ENCODE results near the gene TSHZ3.

Gene TSHZ3

GRCh38 chr19:31319465-31319864 is 29.8 kb downstream of the TSHZ3 start:
- TF ChIP-seq REST (IDR thresholded peaks at IDR 0.05; ENCODE audit: insufficient read depth in 1 of 2, low read depth in 2 of 2, low read length in 2 of 2): no peak
- TF ChIP-seq SIN3A (IDR thresholded peaks at IDR 0.05; ENCODE audit: borderline replicate concordance, insufficient read depth, low read length): no peak
- no peak for TF ChIP-seq POLR2AphosphoS5 (IDR thresholded peaks at IDR 0.05; ENCODE audit: low read depth, low read length)
- no peak for TF ChIP-seq FOXP2 (optimal IDR thresholded peaks at IDR 0.05; ENCODE audit: borderline replicate concordance, extremely low read depth, extremely low read length, insufficient read depth)
- no peak for TF ChIP-seq TAF1 (IDR thresholded peaks at IDR 0.05; ENCODE audit: borderline replicate concordance, insufficient read depth, low read length)

- no peak for TF ChIP-seq FOXP2 (optimal IDR thresholded peaks at IDR 0.05; ENCODE audit: borderline replicate concordance, extremely low read depth, extremely low read length, insufficient read depth)
- no peak for TF ChIP-seq POLR2AphosphoS5 (IDR thresholded peaks at IDR 0.05; ENCODE audit: low read depth, low read length)
- no peak for TF ChIP-seq TAF1 (IDR thresholded peaks at IDR 0.05; ENCODE audit: borderline replicate concordance, insufficient read depth, low read length)
- no peak for TF ChIP-seq REST (IDR thresholded peaks at IDR 0.05; ENCODE audit: insufficient read depth in 1 of 2, low read depth in 2 of 2, low read length in 2 of 2)
- no peak for TF ChIP-seq SIN3A (IDR thresholded peaks at IDR 0.05; ENCODE audit: borderline replicate concordance, insufficient read depth, low read length)
Measured at GRCh38 chr19:31318790-31319425, 30.3 kb downstream of the TSHZ3 start.

GRCh38 chr19:31317570-31317969 is 31.7 kb downstream of the TSHZ3 start:
- TF ChIP-seq FOXP2 (optimal IDR thresholded peaks at IDR 0.05; ENCODE audit: borderline replicate concordance, extremely low read depth, extremely low read length, insufficient read depth) (no peak), TAF1 (IDR thresholded peaks at IDR 0.05; ENCODE audit: borderline replicate concordance, insufficient read depth, low read length) (no peak), REST (IDR thresholded peaks at IDR 0.05; ENCODE audit: insufficient read depth in 1 of 2, low read depth in 2 of 2, low read length in 2 of 2) (no peak), SIN3A (IDR thresholded peaks at IDR 0.05; ENCODE audit: borderline replicate concordance, insufficient read depth, low read length) (no peak), POLR2AphosphoS5 (IDR thresholded peaks at IDR 0.05; ENCODE audit: low read depth, low read length) (no peak)

- TF ChIP-seq TAF1 (IDR thresholded peaks at IDR 0.05; ENCODE audit: borderline replicate concordance, insufficient read depth, low read length): no peak
- no peak for TF ChIP-seq REST (IDR thresholded peaks at IDR 0.05; ENCODE audit: insufficient read depth in 1 of 2, low read depth in 2 of 2, low read length in 2 of 2)
- TF ChIP-seq FOXP2 (optimal IDR thresholded peaks at IDR 0.05; ENCODE audit: borderline replicate concordance, extremely low read depth, extremely low read length, insufficient read depth): no peak
- TF ChIP-seq SIN3A (IDR thresholded peaks at IDR 0.05; ENCODE audit: borderline replicate concordance, insufficient read depth, low read length): no peak
- no peak for TF ChIP-seq POLR2AphosphoS5 (IDR thresholded peaks at IDR 0.05; ENCODE audit: low read depth, low read length)
Measured at GRCh38 chr19:31317093-31317492, 32.1 kb downstream of the TSHZ3 start.

All from PFSK-1 (cell line).